HCT116 (cell line): ENCODE results near the gene ST7. TPM values are rescaled to one million over a fixed set of nuclear protein-coding genes. Genes with fewer than 3 reads are reported as not detected.

Source experiments
- ATAC-seq: fragments of 200-7000 bp; cut with Tn5 transposase; 2 replicates; pipeline ENCODE4 v1.9.1; 2020; ENCODE audit warnings: mild to moderate bottlenecking, moderate library complexity
- BruUV-seq: library from RNA; stranded (reverse); fragments of 400-500 nt; replicated peaks from 2 replicates; lab custom pipeline; 2021; lab: Mats Ljungman, UMichigan
- CTCF ChIA-PET: fragments of 300-600 bp; sonication (Branson Sonifier 250); formaldehyde crosslinking; loops from one replicate; lab custom pipeline; 2021; ENCODE audit warnings: antibody characterized with exemption; lab: Charles Lee
- POLR2A ChIA-PET: fragments of 300-600, 350-600 bp; sonication (Branson Sonifier 250); formaldehyde crosslinking; loops from one replicate; lab custom pipeline; 2021; ENCODE audit warnings: antibody characterized with exemption; lab: Charles Lee
- RAD21 ChIA-PET, 2 experiments: fragments of 300-600 bp; sonication (Branson Sonifier 250); formaldehyde crosslinking; loops; one replicate each; lab custom pipeline; 2023; ENCODE audit warnings: low total read pairs in 2 of 2; ENCODE audit not compliant: uncharacterized antibody in 2 of 2, unreplicated experiment in 2 of 2, low non-redundant PET in 1 of 2; lab: Charles Lee
- DNase-seq: peaks from one replicate; pipeline ENCODE4 v3.0.0-alpha.2; 2010; ENCODE audit warnings: low read depth, low spot score
- H2AFZ ChIP-seq: fragments of 200-600 bp; shearing (Covaris generic), sonication (generic); 2 replicates; pipeline ENCODE4 v1.6.1; 2017; ENCODE audit warnings: low read depth, mixed run types, mixed read lengths, antibody characterized with exemption, low read length; ENCODE audit not compliant: poor library complexity, severe bottlenecking
- H3K27ac ChIP-seq: 2 replicates; pipeline ENCODE4 v1.5.1; 2012; ENCODE audit warnings: low read depth, low read length
- H3K27me3 ChIP-seq: fragments of 200-600 bp; sonication (generic); 2 replicates; pipeline ENCODE4 v1.6.1; 2016; ENCODE audit warnings: mixed run types, low read length, mixed read lengths; ENCODE audit not compliant: insufficient read depth
- H3K36me3 ChIP-seq, 2 experiments: fragments of 200-500 bp in 1 of 2; fragments of 200-600 bp in 1 of 2; sonication (Bioruptor generic) in 1 of 2; sonication (generic) in 1 of 2; 2 replicates each; pipeline versions ENCODE4 v1.5.1 to v1.6.1; 2014 to 2016; ENCODE audit warnings: low read length in 2 of 2, inconsistent platforms in 1 of 2, mixed read lengths in 1 of 2, mixed run types in 1 of 2; ENCODE audit not compliant: insufficient read depth in 2 of 2, control insufficient read depth in 1 of 2
- H3K4me1 ChIP-seq, 2 experiments: fragments of 200-600 bp in 1 of 2; sonication (generic) in 1 of 2; 2 replicates each; pipeline versions ENCODE4 v1.5.1 to v1.6.1; 2012 to 2017; ENCODE audit warnings: low read length in 2 of 2, inconsistent platforms in 1 of 2, mild to moderate bottlenecking in 1 of 2, mixed read lengths in 1 of 2, mixed run types in 1 of 2, moderate library complexity in 1 of 2; ENCODE audit not compliant: insufficient read depth in 2 of 2, control insufficient read depth in 1 of 2
- H3K4me2 ChIP-seq: fragments of 200-600 bp; sonication (generic); 2 replicates; pipeline ENCODE4 v1.6.1; 2017; ENCODE audit warnings: mixed run types, low read length, mixed read lengths
- H3K4me3 ChIP-seq, 2 experiments: fragments of 200-600 bp in 1 of 2; sonication (generic) in 1 of 2; replicated peaks in 1 of 2; 2 replicates each; pipeline ENCODE4 v1.5.1; 2011 to 2016; ENCODE audit warnings: low read length in 2 of 2, control low read depth in 1 of 2, low read depth in 1 of 2, mild to moderate bottlenecking in 1 of 2, mixed read lengths in 1 of 2, mixed run types in 1 of 2
- H3K79me2 ChIP-seq: fragments of 200-600 bp; sonication (generic); 2 replicates; pipeline ENCODE4 v1.6.1; 2017; ENCODE audit warnings: mild to moderate bottlenecking, mixed run types, low read length, moderate library complexity, mixed read lengths; ENCODE audit not compliant: insufficient read depth
- H3K9ac ChIP-seq: fragments of 200-600 bp; sonication (generic); 2 replicates; pipeline ENCODE4 v1.6.1; 2016; ENCODE audit warnings: low read length, mixed read lengths
- H3K9me2 ChIP-seq: fragments of 200-600 bp; sonication (generic), shearing (Covaris generic); 2 replicates; pipeline ENCODE4 v1.6.1; 2017; ENCODE audit warnings: mixed run types, mild to moderate bottlenecking, moderate library complexity; ENCODE audit not compliant: insufficient read depth
- H3K9me3 ChIP-seq, 2 experiments: fragments of 200-500 bp in 1 of 2; fragments of 200-600 bp in 1 of 2; sonication (Bioruptor generic) in 1 of 2; sonication (generic) in 1 of 2; 2 replicates each; pipeline ENCODE4 v1.6.1; 2014 to 2017; ENCODE audit warnings: low read length in 2 of 2, mixed read lengths in 2 of 2, inconsistent platforms in 1 of 2, low read depth in 1 of 2, mild to moderate bottlenecking in 1 of 2, mixed run types in 1 of 2, moderate library complexity in 1 of 2; ENCODE audit not compliant: control insufficient read depth in 1 of 2, insufficient read depth in 1 of 2
- H4K20me1 ChIP-seq: fragments of 200-600 bp; sonication (generic), shearing (Covaris generic); 2 replicates; pipeline ENCODE4 v1.6.1; 2017; ENCODE audit warnings: mixed run types, mild to moderate bottlenecking, moderate library complexity; ENCODE audit not compliant: insufficient read depth
- CBX3 ChIP-seq: IDR thresholded peaks from 2 replicates; pipeline ENCODE4 v1.6.1; 2012; ENCODE audit warnings: low read depth
- CEBPB ChIP-seq: IDR thresholded peaks from 2 replicates; pipeline ENCODE4 v1.6.1; 2012; ENCODE audit warnings: low read depth
- CTCF ChIP-seq, 3 experiments: fragments of 200-600 bp in 1 of 3; sonication (generic) in 1 of 3; IDR thresholded peaks in 2 of 3; conservative IDR thresholded peaks in 1 of 3; 2 replicates each; pipeline ENCODE4 v1.5.1; 2012 to 2017; ENCODE audit warnings: low read depth in 2 of 3, low read length in 2 of 3, antibody characterized with exemption in 1 of 3, borderline replicate concordance in 1 of 3, control low read depth in 1 of 3, mild to moderate bottlenecking in 1 of 3, mixed read lengths in 1 of 3, mixed run types in 1 of 3, moderate library complexity in 1 of 3; ENCODE audit not compliant: insufficient read depth in 1 of 3
- ELF1 ChIP-seq: IDR thresholded peaks from 2 replicates; pipeline ENCODE4 v1.6.1; 2012; ENCODE audit warnings: low read depth, borderline replicate concordance
- POLR2A ChIP-seq: IDR thresholded peaks from 2 replicates; pipeline ENCODE4 v1.7.0; 2011; ENCODE audit warnings: borderline replicate concordance; ENCODE audit not compliant: insufficient read depth, insufficient read length; ENCODE audit errors: extremely low read depth
- POLR2AphosphoS5 ChIP-seq: IDR thresholded peaks from 2 replicates; pipeline ENCODE4 v1.6.1; 2011; ENCODE audit warnings: mild to moderate bottlenecking, low read depth, low read length, moderate library complexity
- REST ChIP-seq: IDR thresholded peaks from 2 replicates; pipeline ENCODE4 v1.6.1; 2012; ENCODE audit warnings: low read depth
- YY1 ChIP-seq: IDR thresholded peaks from 2 replicates; pipeline ENCODE4 v1.6.1; 2011; ENCODE audit warnings: low read length, low read depth, moderate library complexity, mild to moderate bottlenecking; ENCODE audit not compliant: insufficient replicate concordance; ENCODE audit errors: extremely low read depth
- ZBTB33 ChIP-seq: IDR thresholded peaks from 2 replicates; pipeline ENCODE4 v1.6.1; 2011; ENCODE audit warnings: mild to moderate bottlenecking, low read length, moderate library complexity; ENCODE audit not compliant: insufficient replicate concordance; ENCODE audit errors: extremely low read depth
- ZFX ChIP-seq: fragments of 450-650 bp; IDR thresholded peaks from 2 replicates; pipeline ENCODE4 v1.6.1; 2017
- ZNF274 ChIP-seq: fragments of 200-500 bp; sonication (Bioruptor generic); IDR thresholded peaks from 2 replicates; pipeline ENCODE4 v1.6.1; 2014; ENCODE audit warnings: mild to moderate bottlenecking, low read depth, low read length, inconsistent platforms
- intact Hi-C: fragments of 100-400 bp; cut with micrococcal nuclease; formaldehyde crosslinking; loops from 2 replicates; pipeline ENCODE4 v1.10.0; 2022
- total RNA-seq: library from RNA; stranded (reverse); gene quantifications from one replicate; pipeline ENCODE4 v1.2.1, GENCODE V29; 2021; ENCODE audit not compliant: unreplicated experiment
- TF ChIP-seq, protein P1 (sequence below): IDR thresholded peaks from 2 replicates; pipeline ENCODE4 v1.6.1; 2012

ST7 gene
- total RNA-seq, 1 experiment from 2014 or later: 12.6 TPM

DNA sequence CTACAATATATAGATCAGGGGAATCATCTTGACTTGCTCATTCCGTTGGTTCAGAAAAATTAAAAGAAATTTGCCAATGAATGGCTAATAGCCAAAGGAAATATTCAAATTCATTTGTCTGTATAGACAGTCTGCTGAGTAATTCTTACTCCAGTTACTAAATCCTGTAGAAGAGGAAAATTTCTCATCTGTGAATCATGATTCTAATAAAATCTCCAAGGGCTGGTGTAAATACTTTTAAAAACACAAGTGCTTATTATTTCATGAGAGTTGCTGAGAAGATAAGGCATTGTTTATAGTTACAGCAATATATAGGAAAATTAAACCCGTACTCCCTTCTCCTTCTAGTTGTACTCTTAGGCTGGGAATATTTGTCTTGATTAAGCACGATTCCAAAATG, 316.6 kb downstream of the ST7 start:
- H3K4me2 ChIP-seq: no peak overlapping the region
- no peak overlapping the region for H3K4me3 ChIP-seq
- ATAC-seq (no peak), DNase-seq (no peak)
- no peak overlapping the region for H3K9ac ChIP-seq
- ChIA-PET POLR2A (no interaction called here), RAD21 (no interaction called here), CTCF (no interaction called here)
- H3K9me3 ChIP-seq: no peaks in the 10 kb centered on the region
- 0 out of 2 replicates have a peak, but pooled peaks cover 4% of the 10 kb centered on the region for H3K9me2 ChIP-seq
- BruUV-seq: no TSS peak
- H3K36me3 ChIP-seq: no peaks in the 10 kb centered on the region
- H4K20me1 ChIP-seq: no peaks in the 10 kb centered on the region
- no peak overlapping the region for H2AFZ ChIP-seq
- intact Hi-C loops: no loop called here
- H3K27me3 ChIP-seq: no peaks in the 10 kb centered on the region
- peaks cover 0 to 8% of the 10 kb centered on the region in 2 experiments; a peak in 1 of 4 replicates for H3K4me1 ChIP-seq
- no peak overlapping the region for H3K27ac ChIP-seq
- no peaks in the 10 kb centered on the region for H3K79me2 ChIP-seq
- TF ChIP-seq ELF1 (no peak), CBX3 (no peak), YY1 (no peak)

DNA sequence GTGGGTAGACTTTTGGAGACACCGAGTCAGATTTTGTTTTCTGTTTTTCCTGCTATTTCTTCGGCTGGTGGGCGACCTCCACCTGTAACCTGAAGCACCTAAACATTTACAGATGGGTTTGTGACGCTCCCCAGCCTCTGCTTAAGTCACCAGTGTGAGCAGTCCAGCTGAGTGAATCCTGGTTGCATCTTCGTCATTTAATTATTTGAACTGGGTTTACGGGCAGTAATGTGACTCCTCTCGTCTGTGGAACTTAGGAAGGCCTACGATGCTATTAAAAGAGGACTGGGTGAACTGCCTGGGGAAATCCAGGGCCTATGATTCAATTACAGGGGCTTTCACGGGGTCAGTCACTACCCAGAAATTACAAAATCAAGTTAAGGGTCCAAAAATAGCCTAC, 317.1 kb downstream of the ST7 start:
- no peaks in the 10 kb centered on the region for H3K79me2 ChIP-seq
- H3K27me3 ChIP-seq: no peaks in the 10 kb centered on the region
- CTCF ChIA-PET: no interaction called here
- 0 out of 2 replicates have a peak, but pooled peaks cover 4% of the 10 kb centered on the region for H3K9me2 ChIP-seq
- no peak overlapping the region for H3K27ac ChIP-seq
- BruUV-seq: no TSS peak
- DNase-seq (no peak), ATAC-seq (no peak)
- RAD21 ChIA-PET: no interaction called here
- intact Hi-C loops: no loop called here
- no peak overlapping the region for H3K4me2 ChIP-seq
- no peaks in the 10 kb centered on the region for H3K36me3 ChIP-seq
- POLR2A ChIA-PET: no interaction called here
- H3K9me3 ChIP-seq: no peaks in the 10 kb centered on the region
- H3K4me1 ChIP-seq: peaks cover 0 to 8% of the 10 kb centered on the region in 2 experiments; a peak in 1 of 4 replicates
- no peaks in the 10 kb centered on the region for H4K20me1 ChIP-seq
- H3K9ac ChIP-seq: no peak overlapping the region
- no peak overlapping the region for H3K4me3 ChIP-seq
- no peak overlapping the region for H2AFZ ChIP-seq
- TF ChIP-seq ZBTB33: no peak
- no peak for TF ChIP-seq CTCF (IDR thresholded peaks at IDR 0.05 in 2 of 3, conservative IDR thresholded peaks at IDR 0.05 in 1 of 3; ENCODE audit: borderline replicate concordance in 1 of 3, insufficient read depth in 1 of 3, low read depth in 2 of 3, low read length in 2 of 3)
- no peak for TF ChIP-seq ZFX
- no peak for TF ChIP-seq ZNF274
- TF ChIP-seq CEBPB: no peak
- no peak for TF ChIP-seq REST
- TF ChIP-seq CBX3: no peak
- TF ChIP-seq, protein P1, sequence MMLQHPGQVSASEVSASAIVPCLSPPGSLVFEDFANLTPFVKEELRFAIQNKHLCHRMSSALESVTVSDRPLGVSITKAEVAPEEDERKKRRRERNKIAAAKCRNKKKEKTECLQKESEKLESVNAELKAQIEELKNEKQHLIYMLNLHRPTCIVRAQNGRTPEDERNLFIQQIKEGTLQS: no peak
- no peak for TF ChIP-seq POLR2AphosphoS5
- no peak for TF ChIP-seq POLR2A
